NB4 (cell line): ENCODE measurements around the gene SETDB2.

Experiments used
- MYC ChIP-seq: IDR thresholded peaks from 2 replicates; pipeline ENCODE4 v1.6.1; 2011; ENCODE audit warnings: low read depth, low read length
- POLR2A ChIP-seq: IDR thresholded peaks from 2 replicates; pipeline ENCODE4 v1.6.1; 2011; ENCODE audit warnings: mild to moderate bottlenecking; ENCODE audit not compliant: insufficient read length; ENCODE audit errors: extremely low read depth
- TF ChIP-seq, protein P1 (sequence below): IDR thresholded peaks from one replicate; pipeline ENCODE4 v1.5.1; 2012; ENCODE audit warnings: low read depth, low read length
- TF ChIP-seq, protein P2 (sequence below): IDR thresholded peaks from 2 replicates; pipeline ENCODE4 v1.6.1; 2011; ENCODE audit warnings: low read depth, low read length

DNA sequence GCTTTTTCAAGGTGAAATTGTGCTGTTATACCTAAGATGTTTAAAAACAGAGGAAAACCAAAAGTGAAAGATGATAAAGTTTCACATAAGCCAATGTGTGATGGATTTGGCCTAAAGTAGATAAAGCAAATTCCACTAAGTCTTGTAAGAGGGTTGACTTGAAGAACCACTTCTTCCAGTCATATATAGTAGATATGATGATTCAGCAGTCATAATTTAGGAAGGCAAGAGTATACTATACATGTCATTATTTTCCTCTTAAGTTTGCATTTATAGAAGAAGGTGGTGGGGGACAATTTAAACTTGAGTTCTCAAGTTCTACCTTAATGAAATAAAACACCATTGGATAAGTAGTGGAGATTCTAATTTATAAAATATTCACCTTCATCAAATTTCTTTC lies 88.9 kb downstream of the SETDB2 start:
- TF ChIP-seq, protein P1, sequence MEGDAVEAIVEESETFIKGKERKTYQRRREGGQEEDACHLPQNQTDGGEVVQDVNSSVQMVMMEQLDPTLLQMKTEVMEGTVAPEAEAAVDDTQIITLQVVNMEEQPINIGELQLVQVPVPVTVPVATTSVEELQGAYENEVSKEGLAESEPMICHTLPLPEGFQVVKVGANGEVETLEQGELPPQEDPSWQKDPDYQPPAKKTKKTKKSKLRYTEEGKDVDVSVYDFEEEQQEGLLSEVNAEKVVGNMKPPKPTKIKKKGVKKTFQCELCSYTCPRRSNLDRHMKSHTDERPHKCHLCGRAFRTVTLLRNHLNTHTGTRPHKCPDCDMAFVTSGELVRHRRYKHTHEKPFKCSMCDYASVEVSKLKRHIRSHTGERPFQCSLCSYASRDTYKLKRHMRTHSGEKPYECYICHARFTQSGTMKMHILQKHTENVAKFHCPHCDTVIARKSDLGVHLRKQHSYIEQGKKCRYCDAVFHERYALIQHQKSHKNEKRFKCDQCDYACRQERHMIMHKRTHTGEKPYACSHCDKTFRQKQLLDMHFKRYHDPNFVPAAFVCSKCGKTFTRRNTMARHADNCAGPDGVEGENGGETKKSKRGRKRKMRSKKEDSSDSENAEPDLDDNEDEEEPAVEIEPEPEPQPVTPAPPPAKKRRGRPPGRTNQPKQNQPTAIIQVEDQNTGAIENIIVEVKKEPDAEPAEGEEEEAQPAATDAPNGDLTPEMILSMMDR, result no peak
- no peak for TF ChIP-seq POLR2A
- no peak for TF ChIP-seq MYC
- TF ChIP-seq, protein P2, sequence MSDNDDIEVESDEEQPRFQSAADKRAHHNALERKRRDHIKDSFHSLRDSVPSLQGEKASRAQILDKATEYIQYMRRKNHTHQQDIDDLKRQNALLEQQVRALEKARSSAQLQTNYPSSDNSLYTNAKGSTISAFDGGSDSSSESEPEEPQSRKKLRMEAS, result no peak
